NCI-H1105 (cell line): Measurements from ENCODE around the gene SCFD2.

Experiments used
- DNase-seq: peaks from one replicate; lab custom pipeline; 2025; lab: John Stamatoyannopoulos, UW

Gene SCFD2

GRCh38 chr4:52926196-52926974, 439.5 kb downstream of the SCFD2 start:
- DNase-seq, result no peak

DNA sequence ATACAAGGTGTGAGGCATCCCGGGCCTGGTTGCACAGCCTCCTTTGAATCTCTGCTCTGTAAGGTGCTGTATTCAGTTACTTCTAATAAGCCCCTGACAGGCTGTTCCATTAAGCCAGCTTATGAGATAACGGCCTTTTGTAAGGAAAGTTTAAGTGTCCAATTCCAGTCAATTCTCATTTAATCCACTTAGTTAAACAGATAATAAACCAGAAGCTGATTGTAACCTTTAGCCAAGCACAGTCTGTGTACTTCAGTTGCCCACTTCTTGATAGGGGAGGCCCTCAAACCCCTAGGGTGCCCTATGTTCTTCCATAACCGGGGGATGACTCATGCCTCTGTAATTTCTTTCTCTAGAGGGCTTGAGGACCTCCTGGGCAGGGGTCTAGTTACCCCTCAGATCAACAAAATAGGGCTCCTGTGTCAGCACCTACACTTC, 440.3 kb downstream of the SCFD2 start:
- DNase-seq, result no peak

- no peak for DNase-seq
Measured at GRCh38 chr4:52919461-52919860, 446.4 kb downstream of the SCFD2 start.

DNA sequence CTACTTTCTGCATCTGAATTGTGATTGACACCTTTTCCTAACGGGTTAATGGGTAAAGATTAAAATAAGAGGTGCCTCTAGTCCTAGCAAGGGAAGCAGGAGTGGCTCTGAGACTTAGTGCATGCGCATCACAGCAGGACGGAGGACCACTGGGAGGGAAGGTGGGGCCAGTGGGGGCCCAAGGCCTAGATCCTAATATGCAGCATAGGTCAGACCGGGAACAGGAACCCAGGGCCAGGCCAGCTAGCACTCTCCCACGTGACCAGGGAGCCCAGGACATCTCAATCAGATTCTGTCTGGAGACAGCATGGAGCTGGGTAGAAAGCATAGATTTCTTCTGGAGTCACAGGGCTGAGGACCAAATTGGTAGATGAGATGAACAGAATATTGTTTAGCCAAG, 448.0 kb downstream of the SCFD2 start:
- no peak for DNase-seq

GRCh38 chr4:52915730-52916300, 450.0 kb downstream of the SCFD2 start:
- no peak for DNase-seq

DNA sequence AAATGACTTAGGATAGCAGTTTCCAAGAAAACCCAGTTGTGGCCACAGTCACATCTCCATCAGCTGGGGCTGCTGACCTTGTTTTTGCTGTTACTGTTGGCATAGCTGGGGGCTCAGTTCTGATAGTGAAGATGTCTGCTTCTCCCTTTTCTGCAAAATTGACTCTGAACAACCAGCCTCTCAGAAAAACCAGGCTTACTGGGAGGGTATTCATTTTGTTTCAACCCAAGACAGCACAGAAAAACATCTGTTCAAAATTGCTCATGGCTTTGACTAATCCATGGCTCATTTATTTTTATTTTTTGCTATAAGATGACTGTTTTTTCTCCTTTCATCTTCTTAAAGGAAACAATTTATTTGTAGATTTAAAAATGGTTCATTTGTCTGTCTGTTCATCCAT, 450.7 kb downstream of the SCFD2 start:
- no peak for DNase-seq

GRCh38 chr4:52914051-52914605, 451.7 kb downstream of the SCFD2 start:
- DNase-seq, result no peak

GRCh38 chr4:52912608-52913007, 453.3 kb downstream of the SCFD2 start:
- DNase-seq, result no peak

DNA sequence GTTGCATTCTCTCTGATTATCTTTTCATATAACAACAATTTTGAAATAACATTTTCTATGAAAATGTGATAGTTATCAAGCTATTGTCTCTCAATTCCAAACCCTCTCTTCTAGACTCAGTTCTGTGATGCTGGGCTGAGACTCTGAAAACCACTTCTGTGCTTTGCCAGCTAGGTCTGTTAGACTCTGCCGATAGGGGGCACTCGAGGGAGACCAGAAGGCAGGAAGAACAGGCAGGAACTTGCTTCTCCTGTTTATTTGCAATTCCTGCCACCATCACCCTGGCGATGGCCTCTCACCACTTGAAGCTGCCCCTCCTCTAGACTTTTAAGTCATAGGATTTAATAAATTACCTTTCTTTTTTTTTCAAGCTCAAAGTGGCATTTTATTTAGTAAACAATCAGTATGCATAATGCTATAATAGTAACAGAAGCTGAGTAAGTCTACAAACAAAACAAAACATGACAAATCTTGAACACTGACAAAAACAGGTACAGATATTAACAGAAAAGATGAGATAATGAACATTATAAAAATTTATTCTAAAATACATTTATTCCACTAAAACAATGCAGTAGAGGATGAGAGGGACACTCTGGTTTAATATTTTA, 454.1 kb downstream of the SCFD2 start:
- peak; percentile 30 for DNase-seq

GRCh38 chr4:52910115-52910514, 455.7 kb downstream of the SCFD2 start:
- DNase-seq, result no peak

GRCh38 chr4:52907510-52907909, 458.4 kb downstream of the SCFD2 start:
- no peak for DNase-seq

- DNase-seq, result no peak
Measured at GRCh38 chr4:52904421-52904820, 461.4 kb downstream of the SCFD2 start.

GRCh38 chr4:52903273-52903672, 462.6 kb downstream of the SCFD2 start:
- DNase-seq, result no peak

- DNase-seq, result no peak
Measured at GRCh38 chr4:52894443-52894842, 471.4 kb downstream of the SCFD2 start.

- DNase-seq, result no peak
Measured at GRCh38 chr4:52892880-52893279, 473.0 kb downstream of the SCFD2 start.

DNA sequence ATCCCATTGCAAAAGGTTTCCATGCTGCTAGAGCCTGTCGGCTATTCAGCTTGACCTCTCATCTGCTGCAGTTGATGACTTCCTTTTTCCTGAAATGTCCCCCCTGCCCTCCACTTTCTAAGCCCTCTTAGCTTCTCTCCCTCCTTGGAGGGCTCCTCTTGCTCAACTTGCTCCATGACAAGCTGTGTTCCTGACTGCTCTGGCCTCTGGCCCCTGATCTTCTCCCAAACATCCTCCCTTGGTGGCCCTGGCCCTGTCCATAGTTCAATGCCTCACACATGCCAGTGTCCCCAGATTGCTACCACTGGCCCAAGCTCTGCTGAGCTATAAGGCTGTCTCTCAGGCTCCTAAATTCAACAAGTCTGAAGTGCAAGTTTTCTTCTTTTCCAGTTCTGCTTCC, 474.1 kb downstream of the SCFD2 start:
- no peak for DNase-seq

- DNase-seq, result no peak
Measured at GRCh38 chr4:52890521-52890791, 475.4 kb downstream of the SCFD2 start.

DNA sequence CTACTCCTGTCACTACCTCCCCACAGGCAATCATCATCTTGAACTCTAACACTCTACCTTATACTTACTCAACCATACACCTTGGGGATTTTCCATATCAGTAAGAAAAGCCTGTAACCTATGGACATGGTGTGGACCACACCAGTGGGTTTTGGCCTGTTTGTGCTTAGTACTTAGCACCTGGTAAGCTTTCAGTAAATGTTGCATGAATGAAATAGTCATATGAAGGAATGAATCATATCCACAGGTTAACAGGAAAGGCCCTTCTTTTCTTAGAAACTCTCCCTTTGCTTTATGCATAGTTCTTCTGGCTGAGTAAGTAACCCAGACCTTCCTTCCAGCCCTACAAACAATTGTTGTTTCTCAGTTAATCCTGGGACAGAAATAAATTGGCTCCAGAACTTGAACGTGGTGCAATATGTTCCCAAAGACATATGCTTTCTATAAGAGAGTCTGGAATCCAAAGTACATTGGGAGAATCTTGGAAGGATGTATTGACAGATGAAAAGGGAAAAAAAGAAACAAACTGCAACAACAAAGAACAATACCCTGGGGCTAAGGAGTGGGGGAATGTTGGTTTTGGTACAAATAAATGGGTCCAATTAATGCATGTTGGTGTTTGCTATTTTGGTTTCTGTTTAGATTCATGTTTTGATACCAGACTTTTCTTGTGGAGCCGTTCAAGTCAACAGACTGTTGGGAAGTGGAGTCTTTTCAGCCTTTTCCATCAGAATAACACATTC, 475.9 kb downstream of the SCFD2 start:
- no peak for DNase-seq

GRCh38 chr4:52889354-52889753, 476.5 kb downstream of the SCFD2 start:
- no peak for DNase-seq

- no peak for DNase-seq
Measured at GRCh38 chr4:52884994-52885393, 480.9 kb downstream of the SCFD2 start.

GRCh38 chr4:52883707-52884669, 481.9 kb downstream of the SCFD2 start:
- no peak for DNase-seq
